CD4-positive, alpha-beta T cell treated with Interferon gamma for 1 hour (primary cell): ENCODE results near the gene DUS2.

Source experiments
- DNase-seq: peaks from one replicate; pipeline ENCODE4 v3.0.0-alpha.2; 2020

The DUS2 gene

GRCh38 chr16:68047987-68048386 lies 24.9 kb downstream of the DUS2 start:
- no peak for DNase-seq

GRCh38 chr16:68049449-68049848 lies 26.4 kb downstream of the DUS2 start:
- DNase-seq: no peak

GRCh38 chr16:68055395-68055794 lies 32.3 kb downstream of the DUS2 start:
- DNase-seq: no peak

- DNase-seq: no peak
Observed at GRCh38 chr16:68059804-68060203, 36.7 kb downstream of the DUS2 start.

- DNase-seq: no peak
Observed at GRCh38 chr16:68061396-68061795, 38.3 kb downstream of the DUS2 start.

GRCh38 chr16:68062910-68063393 lies 39.9 kb downstream of the DUS2 start:
- DNase-seq: peak; percentile 29

GRCh38 chr16:68064791-68065365 lies 41.8 kb downstream of the DUS2 start:
- DNase-seq: peak; percentile 72

GRCh38 chr16:68065716-68066305 lies 42.7 kb downstream of the DUS2 start:
- DNase-seq: no peak

GRCh38 chr16:68066763-68067162 lies 43.7 kb downstream of the DUS2 start:
- DNase-seq: no peak

- no peak for DNase-seq
Observed at GRCh38 chr16:68068926-68069325, 45.8 kb downstream of the DUS2 start.

- DNase-seq: no peak
Observed at GRCh38 chr16:68069511-68070248, 46.6 kb downstream of the DUS2 start.

- DNase-seq: no peak
Observed at GRCh38 chr16:68070249-68070730, 47.2 kb downstream of the DUS2 start.

- no peak for DNase-seq
Observed at GRCh38 chr16:68070806-68071517, 47.9 kb downstream of the DUS2 start.

- no peak for DNase-seq
Observed at GRCh38 chr16:68071518-68071901, 48.4 kb downstream of the DUS2 start.

- no peak for DNase-seq
Observed at GRCh38 chr16:68072038-68072695, 49.1 kb downstream of the DUS2 start.

GRCh38 chr16:68073902-68074760 lies 51.0 kb downstream of the DUS2 start:
- DNase-seq: no peak

GRCh38 chr16:68074850-68075555 lies 51.9 kb downstream of the DUS2 start:
- peak; percentile 80 for DNase-seq

- no peak for DNase-seq
Observed at GRCh38 chr16:68075980-68076379, 52.9 kb downstream of the DUS2 start.

- no peak for DNase-seq
Observed at GRCh38 chr16:68076560-68076959, 53.5 kb downstream of the DUS2 start.

GRCh38 chr16:68077866-68078700 lies 55.0 kb downstream of the DUS2 start:
- no peak for DNase-seq
